Mesenteric fat pad (tissue), 1 donor: ENCODE measurements around the gene FBXO28. TPM values are rescaled to one million over a fixed set of nuclear protein-coding genes. Genes with fewer than 3 reads are reported as not detected.
"Not testable (repeated sequence)": the region's sequence is repeated elsewhere in the genome, so short reads cannot be mapped to it uniquely, and the experiment has no call there.

ENCODE experiments used
- DNase-seq: peaks from one replicate; pipeline ENCODE4 v3.0.0-alpha.2; 2020; ENCODE audit warnings: low spot score
- long read RNA-seq: library from polyadenylated mRNA; unstranded; transcript quantifications from one replicate; pipeline ENCODE4 v2.0.0, GENCODE V29; 2020
- total RNA-seq: library from RNA; stranded (reverse); fragmentation: NEBNext Ultra II Directional; extraction: Animal tissue kit (Norgen Biotek cat#: 25700); gene quantifications from one replicate; pipeline ENCODE4 v1.2.1, GENCODE V29; 2021
- donor health status: DM: yes; HTN: yes; CAD: no.

The FBXO28 gene
- total RNA-seq, result 35.2 TPM
- long read RNA-seq, full-length matches to known transcripts, result 12 of 17 reads
- long read RNA-seq, partial matches to known transcripts, result 1 of 17 reads
- long read RNA-seq, other reads (novel, unspliced or antisense), result 4 of 17 reads

DNA sequence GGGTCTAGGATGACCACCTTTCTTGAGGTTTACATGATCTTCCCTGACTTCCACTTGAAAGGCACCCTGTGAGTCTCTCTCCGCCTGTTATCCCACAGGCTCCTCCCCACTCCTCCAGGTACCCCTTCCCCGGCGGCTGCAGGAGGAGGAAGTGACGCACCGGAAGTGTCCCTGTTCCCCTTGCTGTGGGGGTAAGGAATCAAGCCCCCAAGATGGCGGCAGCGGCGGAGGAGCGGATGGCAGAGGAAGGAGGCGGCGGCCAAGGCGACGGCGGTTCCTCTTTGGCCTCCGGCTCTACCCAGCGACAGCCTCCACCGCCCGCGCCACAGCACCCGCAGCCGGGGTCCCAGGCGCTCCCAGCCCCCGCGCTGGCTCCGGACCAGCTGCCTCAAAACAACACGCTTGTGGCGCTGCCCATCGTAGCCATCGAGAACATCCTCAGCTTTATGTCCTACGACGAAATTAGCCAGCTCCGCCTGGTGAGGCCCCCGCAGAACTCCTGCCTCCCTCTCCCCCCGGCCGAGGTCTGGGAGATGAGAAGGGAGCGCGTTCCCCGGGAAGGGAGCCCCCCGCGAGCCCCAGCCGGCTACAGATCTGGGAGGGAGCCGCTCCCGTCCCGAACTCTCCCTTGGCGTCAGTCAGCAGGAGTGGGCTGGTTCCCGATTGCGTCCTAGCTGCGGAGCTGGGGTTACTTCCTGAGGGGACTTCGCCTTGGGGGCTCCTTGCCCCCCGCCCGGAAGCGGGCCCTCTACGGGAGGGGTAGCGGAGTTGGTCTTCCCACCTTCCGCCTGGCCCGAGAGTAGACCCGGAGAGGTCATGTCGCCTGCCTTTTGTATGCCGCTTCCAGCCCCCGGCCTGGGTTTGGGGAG, at the start of gene FBXO28:
FBXO28 (plus strand) TSS at position 194 of the 869 bp plus-strand sequence; CDS start at position 213, 19 bp downstream.
- peak; percentile 97 for DNase-seq

GRCh38 chr1:224064150-224064549, 49.8 kb upstream of the FBXO28 start:
- no peak for DNase-seq

GRCh38 chr1:224065455-224065854, 48.5 kb upstream of the FBXO28 start:
- DNase-seq, result no peak

GRCh38 chr1:224067207-224067606, 46.7 kb upstream of the FBXO28 start:
- no peak for DNase-seq

GRCh38 chr1:224067621-224068457, 46.1 kb upstream of the FBXO28 start:
- no peak for DNase-seq

DNA sequence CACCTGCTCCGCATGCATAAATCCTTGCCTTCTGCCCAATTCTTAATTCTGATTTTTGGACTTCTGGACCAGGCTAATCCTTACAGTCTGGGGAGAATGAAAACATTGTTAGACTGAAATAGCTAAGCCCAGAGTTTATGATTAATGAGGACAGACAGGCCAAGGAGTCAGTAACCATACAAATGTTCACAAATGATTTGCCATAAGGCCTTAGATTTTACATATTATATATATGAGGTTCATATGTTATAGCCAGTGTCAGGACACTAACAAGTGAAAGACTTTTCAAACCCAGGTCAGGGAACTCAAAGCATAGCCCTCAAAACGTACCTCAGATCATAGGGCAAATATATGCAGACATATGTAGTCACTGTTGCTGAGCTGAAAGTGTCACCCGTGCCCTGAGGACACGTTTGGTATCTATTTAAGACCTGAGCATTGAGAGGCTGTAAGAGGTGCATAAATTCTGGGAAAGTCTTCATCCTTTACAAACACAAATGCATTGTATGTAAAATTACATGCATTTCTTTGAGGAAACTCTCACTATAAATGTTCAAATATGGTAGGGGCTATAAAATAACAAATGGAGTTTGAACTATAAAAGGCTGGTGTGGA, 45.3 kb upstream of the FBXO28 start:
- no peak for DNase-seq

DNA sequence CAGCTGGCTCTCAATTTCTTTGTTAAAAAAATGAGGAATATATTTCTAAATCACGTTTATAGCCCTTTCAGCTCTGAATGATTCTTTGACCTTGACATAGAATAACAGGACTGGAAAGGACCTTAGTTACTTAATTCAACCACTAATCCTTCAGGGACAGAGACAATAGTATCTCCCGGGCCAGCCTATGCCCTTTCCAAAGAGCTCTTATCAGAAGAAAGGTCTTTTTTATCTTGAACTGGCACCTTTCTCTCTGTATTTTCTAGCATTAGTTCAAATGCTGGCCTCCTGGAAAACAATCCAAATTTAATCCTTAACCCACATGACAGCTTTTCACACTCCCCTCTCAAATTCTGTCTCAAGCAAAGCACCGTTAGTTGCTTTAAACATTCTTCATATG, 44.8 kb upstream of the FBXO28 start:
- no peak for DNase-seq

GRCh38 chr1:224070521-224070920, 43.4 kb upstream of the FBXO28 start:
- DNase-seq, result no peak

GRCh38 chr1:224076407-224076806, 37.5 kb upstream of the FBXO28 start:
- no peak for DNase-seq

- not testable (repeated sequence) for DNase-seq
These were observed 34.3 kb upstream of the FBXO28 start for GRCh38 chr1:224079644-224080043.

DNA sequence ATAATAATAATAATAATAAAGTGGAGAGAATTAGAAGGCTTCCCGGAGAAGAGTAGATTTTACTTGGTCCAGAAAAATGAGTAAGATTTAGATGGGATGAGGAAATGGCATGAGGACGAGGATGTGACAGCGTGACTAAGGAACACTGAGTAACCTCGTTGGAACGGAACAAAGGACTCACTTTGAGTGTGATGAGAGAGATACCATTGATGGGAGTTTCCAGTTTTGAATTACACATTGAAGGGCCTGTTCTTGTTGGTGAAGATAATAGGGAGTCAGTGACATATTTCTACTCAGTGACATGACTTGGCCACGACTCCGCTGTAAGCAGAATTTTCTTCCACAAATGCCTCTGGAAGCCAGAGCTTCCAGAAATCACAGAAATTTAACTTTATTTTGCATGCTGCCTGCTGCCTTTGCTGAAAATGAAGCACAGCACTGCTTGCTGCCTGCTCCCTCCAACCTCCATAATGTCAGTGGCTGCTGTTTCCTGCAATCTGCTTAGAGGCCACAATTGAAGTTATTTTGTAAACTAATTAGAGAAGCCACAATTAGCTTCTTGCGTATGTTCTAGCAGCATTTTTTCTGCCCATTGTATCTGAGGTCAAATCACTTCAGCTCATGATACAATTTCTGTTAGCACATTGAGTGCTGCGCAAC, 33.7 kb upstream of the FBXO28 start:
- no peak for DNase-seq

DNA sequence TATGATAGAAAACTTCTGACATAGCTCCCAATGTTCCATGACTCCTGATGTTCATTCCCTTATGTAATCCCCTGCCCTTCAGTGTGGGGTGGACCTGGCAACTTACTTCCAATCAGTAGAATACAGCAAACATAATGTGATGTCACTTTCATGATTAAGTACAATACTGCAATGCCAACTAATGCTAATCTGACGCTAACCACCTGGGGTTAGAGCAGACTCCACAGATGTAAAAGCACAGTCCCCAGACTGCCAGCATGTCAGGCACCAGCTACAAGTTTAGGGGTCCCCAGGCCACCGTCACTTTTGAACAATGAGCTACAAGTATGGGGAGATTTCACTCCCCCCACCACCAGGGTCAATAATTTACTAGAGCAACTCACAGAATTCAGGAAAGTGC, 32.3 kb upstream of the FBXO28 start:
- no peak for DNase-seq

DNA sequence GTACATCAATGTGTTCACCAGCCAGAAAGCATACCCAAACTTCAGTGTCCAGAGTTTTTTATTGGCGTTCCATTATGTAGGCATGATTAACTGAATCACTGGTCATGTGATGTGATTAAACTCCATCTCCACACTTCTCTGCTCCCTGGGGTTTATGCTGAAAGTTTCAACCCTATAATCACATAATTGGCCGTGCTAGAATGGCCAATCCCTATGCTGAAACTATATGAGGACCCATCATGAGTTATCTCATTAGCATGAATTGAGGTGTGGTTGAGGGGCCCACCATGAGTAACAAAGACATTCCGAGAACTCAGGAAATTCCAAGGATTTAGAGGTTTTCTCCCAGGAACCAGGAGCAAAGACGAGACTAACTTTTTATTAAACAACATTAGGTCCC, 31.8 kb upstream of the FBXO28 start:
- DNase-seq, result no peak

DNA sequence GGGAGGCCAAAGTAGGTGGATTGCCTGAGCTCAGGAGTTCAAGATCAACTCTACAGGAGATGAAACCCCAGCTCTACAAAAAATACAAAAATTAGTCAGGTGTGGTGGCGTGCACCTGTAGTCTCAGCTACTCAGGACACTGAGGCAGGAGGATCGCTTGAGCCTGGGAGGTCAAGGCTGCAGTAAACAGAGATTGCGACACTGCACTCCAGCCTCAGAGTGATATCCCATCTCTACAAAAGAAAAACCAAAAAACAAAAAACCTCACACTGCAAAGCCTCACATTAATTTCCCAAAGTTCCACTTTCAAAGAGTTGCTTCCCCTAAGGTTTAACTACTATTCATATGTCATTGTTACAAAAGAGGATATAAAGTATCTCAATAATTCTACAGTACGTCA, 29.0 kb upstream of the FBXO28 start:
- DNase-seq, result no peak

- no peak for DNase-seq
These were observed 28.3 kb upstream of the FBXO28 start for GRCh38 chr1:224085421-224086108.

DNA sequence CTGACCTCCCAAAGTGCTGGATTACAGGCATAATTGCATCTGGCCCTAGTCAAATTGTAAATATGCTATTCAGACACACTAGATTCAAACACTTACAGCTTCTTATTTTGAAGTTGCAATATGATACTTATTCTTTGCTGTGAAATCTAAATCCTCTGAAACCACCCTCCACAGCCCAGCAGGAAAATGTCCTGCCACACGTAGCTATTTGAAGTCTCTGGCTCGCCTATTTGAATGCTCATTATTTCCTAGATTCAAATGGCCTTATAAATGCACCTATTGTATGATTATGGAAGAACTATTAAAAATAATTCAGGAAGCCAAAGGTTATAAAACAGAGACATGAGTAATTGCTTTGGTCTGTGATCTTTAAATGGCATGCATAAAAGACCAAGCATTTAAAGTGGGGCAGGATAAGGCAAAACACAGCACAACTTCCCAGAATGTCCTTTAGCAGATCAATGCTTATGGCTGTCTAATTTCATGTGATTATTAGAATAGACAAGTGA, 26.6 kb upstream of the FBXO28 start:
- DNase-seq, result no peak

GRCh38 chr1:224089583-224089982, 24.3 kb upstream of the FBXO28 start:
- no peak for DNase-seq

GRCh38 chr1:224090116-224090515, 23.8 kb upstream of the FBXO28 start:
- DNase-seq, result no peak

- no peak for DNase-seq
These were observed 21.8 kb upstream of the FBXO28 start for GRCh38 chr1:224092111-224092510.

GRCh38 chr1:224092601-224093000, 21.3 kb upstream of the FBXO28 start:
- DNase-seq, result no peak
